GM18858 (cell line): Measurements from ENCODE around the gene ZMAT2.
"Not testable (repeated sequence)": the region's sequence is repeated elsewhere in the genome, so short reads cannot be mapped to it uniquely, and the experiment has no call there.

Experiments used
- ATAC-seq: cut with Tn5 transposase; IDR thresholded peaks from one replicate; pipeline ENCODE4 v1.9.1; 2021; ENCODE audit not compliant: unreplicated experiment

The ZMAT2 gene

DNA sequence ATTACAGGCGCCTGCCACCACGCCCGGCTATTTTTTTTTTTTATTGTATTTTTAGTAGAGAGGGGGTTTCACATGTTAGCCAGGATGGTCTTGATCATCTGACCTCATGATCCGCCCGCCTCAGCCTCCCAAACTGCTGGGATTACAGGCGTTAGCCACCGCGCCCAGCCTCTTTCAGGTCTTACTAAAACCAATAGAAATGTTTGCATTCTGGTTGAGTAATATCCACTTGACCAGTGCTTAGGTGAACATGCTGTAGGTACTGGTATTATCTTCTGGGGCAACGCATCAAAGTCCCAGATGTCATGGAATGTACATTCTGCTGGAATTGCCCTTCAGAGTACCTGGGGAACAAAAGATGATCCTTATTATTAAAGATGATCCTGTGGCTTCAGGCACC is 8.5 kb downstream of the ZMAT2 start:
- ATAC-seq: not testable (repeated sequence)

DNA sequence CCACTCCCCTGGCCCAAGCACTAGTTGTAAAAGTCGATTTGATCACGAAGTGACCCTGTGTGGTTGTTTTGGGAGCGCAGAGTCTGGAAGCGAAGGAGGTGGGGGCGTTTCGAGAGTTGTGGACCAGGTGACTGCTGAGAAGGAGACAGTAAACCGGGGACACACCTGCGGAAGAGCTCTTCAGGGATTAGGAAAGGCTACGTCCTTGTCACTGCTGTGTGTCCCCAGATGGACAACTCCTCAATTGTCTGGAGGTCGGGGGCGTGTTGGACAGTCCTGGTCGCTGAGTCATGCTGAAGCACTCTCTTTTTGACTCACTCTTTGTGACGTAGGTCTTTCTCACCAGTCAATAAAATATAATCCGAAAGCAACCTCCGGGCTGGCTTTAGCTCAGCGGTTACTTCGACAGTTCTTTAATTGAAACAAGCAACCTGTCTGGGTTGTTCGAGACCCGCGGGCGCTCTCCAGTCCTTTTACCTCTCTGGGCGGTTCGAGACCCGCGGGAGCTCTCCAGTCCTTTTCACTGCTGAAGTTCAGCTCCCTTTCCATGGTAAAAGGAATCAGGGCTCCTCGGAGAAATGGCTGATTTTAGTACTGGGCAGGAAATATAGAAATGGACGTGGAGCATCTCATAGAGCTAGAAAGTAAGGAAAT is 10.8 kb downstream of the ZMAT2 start:
- peak; percentile 85 for ATAC-seq

DNA sequence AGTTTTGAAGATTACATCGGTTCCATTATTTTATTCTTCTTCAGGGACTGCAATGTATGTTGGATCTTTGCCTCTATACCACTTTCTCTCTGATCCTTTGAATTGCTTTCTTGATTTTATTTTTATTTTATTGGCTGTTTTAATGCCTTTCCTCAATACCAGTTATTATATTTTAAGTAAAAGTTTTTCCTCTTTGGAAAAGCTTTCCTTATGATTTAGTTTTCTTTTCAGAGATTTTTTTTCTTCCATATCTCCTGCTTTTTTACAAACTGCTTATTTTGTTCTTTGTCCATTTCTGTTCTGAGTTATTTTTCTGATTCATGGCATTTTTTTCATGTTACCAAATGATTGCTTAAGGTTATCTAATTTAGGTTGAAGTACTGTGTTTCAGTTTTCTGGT is 11.5 kb downstream of the ZMAT2 start:
- ATAC-seq: no peak

- no peak for ATAC-seq
These were observed 13.4 kb downstream of the ZMAT2 start for GRCh38 chr5:140713562-140714094.

DNA sequence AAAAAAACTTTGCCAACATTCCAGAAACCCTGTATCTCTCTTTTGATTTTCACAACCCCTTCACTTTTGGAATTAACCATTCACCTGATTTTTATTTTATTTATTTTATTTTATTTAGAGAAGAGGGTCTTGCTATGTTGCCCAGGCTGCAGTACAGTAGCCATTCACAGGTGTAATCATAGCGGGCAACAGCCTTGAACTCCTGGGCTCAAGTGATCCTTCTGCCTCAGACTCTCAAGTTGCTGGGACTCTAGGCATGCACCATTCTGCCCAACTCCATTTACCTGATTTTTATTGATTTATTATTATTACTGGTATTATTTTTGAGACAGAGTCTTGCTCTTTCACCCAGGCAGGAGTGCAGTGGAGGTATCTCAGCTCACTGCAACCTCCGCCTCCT is 16.0 kb downstream of the ZMAT2 start:
- not testable (repeated sequence) for ATAC-seq

GRCh38 chr5:140718266-140718592 is 18.0 kb downstream of the ZMAT2 start:
- ATAC-seq: no peak

- not testable (repeated sequence) for ATAC-seq
These were observed 20.5 kb downstream of the ZMAT2 start for GRCh38 chr5:140720738-140721137.

- not testable (repeated sequence) for ATAC-seq
These were observed 21.1 kb downstream of the ZMAT2 start for GRCh38 chr5:140721395-140721794.

- peak; percentile 86 for ATAC-seq
These were observed 25.7 kb downstream of the ZMAT2 start for GRCh38 chr5:140725799-140726471.

DNA sequence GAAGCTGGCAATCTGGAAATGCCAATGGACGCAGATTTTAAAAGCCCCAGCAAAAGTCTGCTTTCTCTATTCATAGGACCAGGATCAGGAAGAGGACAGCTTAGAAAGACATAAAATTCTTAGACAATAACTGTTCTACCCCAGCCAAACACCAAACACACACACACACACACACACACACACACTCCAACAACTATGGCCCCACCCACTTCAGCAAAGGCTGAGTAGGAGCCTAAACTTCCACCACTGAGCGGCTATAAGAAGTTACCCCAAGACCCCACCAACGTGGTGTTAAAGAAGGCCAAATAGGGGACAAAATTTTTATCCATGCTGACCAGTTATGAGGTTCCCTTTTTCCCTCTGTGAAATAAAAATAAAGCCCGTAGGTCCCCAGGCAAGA is 32.9 kb downstream of the ZMAT2 start:
- ATAC-seq: no peak

DNA sequence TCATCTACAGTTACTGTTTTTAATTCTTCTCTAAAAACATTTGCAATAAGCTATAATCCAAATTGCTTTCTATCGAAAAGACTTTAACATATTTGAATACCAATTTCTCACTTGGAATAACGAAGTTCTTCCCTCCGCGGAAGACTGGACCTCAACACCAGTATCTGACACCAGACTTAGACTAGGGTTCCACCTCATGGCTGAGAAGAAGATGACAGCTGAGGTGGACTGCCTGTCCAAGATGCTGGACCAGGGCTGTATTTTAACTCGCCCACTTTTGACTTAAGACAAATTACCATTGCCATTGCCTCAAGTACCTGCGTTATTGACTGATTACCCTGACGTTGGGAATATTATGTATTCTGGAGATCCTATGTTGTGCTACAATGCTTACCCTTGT is 34.1 kb downstream of the ZMAT2 start:
- no peak for ATAC-seq

GRCh38 chr5:140737486-140737885 is 37.2 kb downstream of the ZMAT2 start:
- ATAC-seq: no peak

DNA sequence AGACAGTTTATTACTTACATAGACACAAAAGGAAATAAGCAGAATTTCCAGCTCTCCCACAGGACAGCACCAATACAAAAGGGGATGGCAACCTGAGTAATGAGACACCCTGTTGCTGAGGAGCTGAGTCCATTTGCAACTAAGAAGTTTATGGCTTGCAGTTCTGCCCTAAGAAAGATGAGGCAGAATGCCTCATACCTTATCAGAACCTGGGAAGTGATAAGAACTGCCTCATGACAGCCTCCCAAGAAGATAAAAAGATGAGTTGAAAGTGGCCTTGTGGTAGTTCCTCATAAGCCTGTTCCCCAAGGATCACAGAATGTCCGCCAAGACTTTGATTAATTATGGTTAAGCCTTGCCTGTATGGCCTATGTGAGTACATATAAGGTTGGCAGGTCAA is 41.7 kb downstream of the ZMAT2 start:
- ATAC-seq: no peak

- ATAC-seq: no peak
These were observed 53.3 kb downstream of the ZMAT2 start for GRCh38 chr5:140753561-140753960.
